H1 (cell line): ENCODE results near the gene PFKP. TPM values are rescaled to one million over a fixed set of nuclear protein-coding genes. Genes with fewer than 3 reads are reported as not detected.

ENCODE experiments used
- CTCF ChIA-PET: fragments of 300-600 bp; sonication (Branson Sonifier 250); formaldehyde crosslinking; loops from one replicate; lab custom pipeline; 2021; ENCODE audit not compliant: partially characterized antibody; lab: Charles Lee
- POLR2A ChIA-PET: fragments of 300-600 bp; sonication (Branson Sonifier 250); formaldehyde crosslinking; loops from one replicate; lab custom pipeline; 2021; ENCODE audit warnings: inconsistent platforms; ENCODE audit not compliant: partially characterized antibody; lab: Charles Lee
- DNase-seq, 2 experiments: peaks; one replicate each; pipeline versions ENCODE4 v3.0.0 to v3.0.0-alpha.2; 2010 to 2022; ENCODE audit warnings: low spot score in 2 of 2, low read depth in 1 of 2, mixed read lengths in 1 of 2
- FAIRE-seq: peaks from 2 replicates; lab custom pipeline; 2011; peaks lifted over from hg19 to GRCh38; lab: Jason Lieb, UNC
- H2AFZ ChIP-seq: 2 replicates; pipeline ENCODE4 v1.8.1; 2012; ENCODE audit warnings: low read length, inconsistent platforms
- H2AK5ac ChIP-seq: 2 replicates; pipeline ENCODE4 v1.6.1; 2013; ENCODE audit warnings: low read depth, low read length
- H2BK120ac ChIP-seq: replicated peaks from 2 replicates; pipeline ENCODE3; 2013; ENCODE audit warnings: low read depth, low read length, inconsistent platforms
- H2BK12ac ChIP-seq: 2 replicates; pipeline ENCODE4 v1.6.1; 2013; ENCODE audit warnings: low read depth, low read length
- H2BK15ac ChIP-seq: 2 replicates; pipeline ENCODE4 v1.6.1; 2013; ENCODE audit warnings: low read length
- H2BK20ac ChIP-seq: 2 replicates; pipeline ENCODE4 v1.6.1; 2013; ENCODE audit warnings: low read length
- H2BK5ac ChIP-seq: 2 replicates; pipeline ENCODE4 v1.6.1; 2013; ENCODE audit warnings: low read depth, low read length
- H3K14ac ChIP-seq: 2 replicates; pipeline ENCODE4 v1.6.1; 2013; ENCODE audit warnings: inconsistent platforms; ENCODE audit not compliant: insufficient read length
- H3K18ac ChIP-seq: 2 replicates; pipeline ENCODE4 v1.6.1; 2013; ENCODE audit warnings: low read length; ENCODE audit errors: extremely low read depth
- H3K23ac ChIP-seq: 2 replicates; pipeline ENCODE4 v1.6.1; 2013; ENCODE audit warnings: inconsistent platforms; ENCODE audit not compliant: insufficient read length
- H3K23me2 ChIP-seq: 2 replicates; pipeline ENCODE4 v1.6.1; 2013; ENCODE audit warnings: low read depth, low read length
- H3K27ac ChIP-seq: 2 replicates; pipeline ENCODE4 v1.6.1; 2011; ENCODE audit warnings: low read depth, low read length, inconsistent platforms
- H3K27me3 ChIP-seq, 4 experiments: replicated peaks in 1 of 4; 1 replicate in 1 of 4; 2 replicates in 3 of 4; pipeline versions ENCODE4 v1.6.1 to v1.8.1; 2011 to 2013; ENCODE audit warnings: low read length in 3 of 4, mild to moderate bottlenecking in 3 of 4, inconsistent platforms in 2 of 4, mixed read lengths in 2 of 4, moderate library complexity in 1 of 4; ENCODE audit not compliant: control insufficient read depth in 3 of 4, insufficient read depth in 3 of 4; ENCODE audit errors: extremely low read depth in 1 of 4
- H3K36me3 ChIP-seq, 4 experiments: 2 replicates each; pipeline versions ENCODE4 v1.6.1 to v1.8.1; 2011 to 2013; ENCODE audit warnings: mild to moderate bottlenecking in 4 of 4, low read length in 3 of 4, moderate library complexity in 2 of 4, control low read depth in 1 of 4, inconsistent platforms in 1 of 4; ENCODE audit not compliant: insufficient read depth in 4 of 4, control insufficient read depth in 2 of 4
- H3K4ac ChIP-seq: replicated peaks from 2 replicates; pipeline ENCODE3; 2013; ENCODE audit warnings: low read length, low read depth, mixed read lengths, inconsistent platforms; ENCODE audit not compliant: insufficient read length
- H3K4me1 ChIP-seq, 4 experiments: replicated peaks in 1 of 4; 1 replicate in 1 of 4; 2 replicates in 3 of 4; pipeline versions ENCODE4 v1.6.1 to v1.8.1; 2011 to 2013; ENCODE audit warnings: low read length in 3 of 4, inconsistent platforms in 2 of 4, mixed read lengths in 1 of 4; ENCODE audit not compliant: insufficient read depth in 4 of 4, control insufficient read depth in 3 of 4
- H3K4me2 ChIP-seq, 2 experiments: 2 replicates each; pipeline versions ENCODE4 v1.6.1 to v1.8.1; 2011 to 2013; ENCODE audit warnings: low read depth in 2 of 2, low read length in 2 of 2, control low read depth in 1 of 2, inconsistent platforms in 1 of 2, mild to moderate bottlenecking in 1 of 2; ENCODE audit not compliant: insufficient read depth in 1 of 2
- H3K4me3 ChIP-seq, 4 experiments: fragments of 200-600, 300-600 bp in 1 of 4; sonication (generic), shearing (Covaris generic), sonication (Bioruptor Twin) in 1 of 4; 2 replicates each; pipeline versions ENCODE4 v1.5.1 to v1.8.1; 2011 to 2016; ENCODE audit warnings: low read length in 4 of 4, low read depth in 3 of 4, control low read depth in 2 of 4, inconsistent platforms in 2 of 4, mild to moderate bottlenecking in 2 of 4, mixed read lengths in 1 of 4, moderate library complexity in 1 of 4; ENCODE audit not compliant: insufficient read depth in 2 of 4; ENCODE audit errors: extremely low read depth in 1 of 4
- H3K56ac ChIP-seq: replicated peaks from 2 replicates; pipeline ENCODE3; 2013; ENCODE audit warnings: low read depth, mild to moderate bottlenecking, mixed read lengths, low read length, inconsistent platforms; ENCODE audit not compliant: insufficient read length
- H3K79me1 ChIP-seq: 2 replicates; pipeline ENCODE4 v1.6.1; 2013; ENCODE audit warnings: low read depth, low read length, control low read depth
- H3K79me2 ChIP-seq, 2 experiments: 2 replicates each; pipeline versions ENCODE4 v1.6.1 to v1.8.1; 2012 to 2013; ENCODE audit warnings: low read length in 2 of 2, mild to moderate bottlenecking in 2 of 2, inconsistent platforms in 1 of 2; ENCODE audit not compliant: insufficient read depth in 2 of 2, control insufficient read depth in 1 of 2
- H3K9ac ChIP-seq, 4 experiments: replicated peaks in 1 of 4; 1 replicate in 1 of 4; 2 replicates in 3 of 4; pipeline versions ENCODE4 v1.6.1 to v1.8.1; 2011 to 2013; ENCODE audit warnings: low read depth in 3 of 4, low read length in 3 of 4, control low read depth in 2 of 4, mild to moderate bottlenecking in 2 of 4, moderate library complexity in 2 of 4, inconsistent platforms in 1 of 4; ENCODE audit errors: extremely low read depth in 1 of 4
- H3K9me3 ChIP-seq, 2 experiments: 2 replicates each; pipeline versions ENCODE4 v1.6.1 to v1.8.1; 2012 to 2013; ENCODE audit warnings: mild to moderate bottlenecking in 2 of 2, moderate library complexity in 2 of 2, control low read depth in 1 of 2, inconsistent platforms in 1 of 2, low read depth in 1 of 2, low read length in 1 of 2, mixed read lengths in 1 of 2; ENCODE audit not compliant: insufficient read depth in 2 of 2
- H4K20me1 ChIP-seq, 2 experiments: replicated peaks in 1 of 2; 2 replicates each; pipeline versions ENCODE3 to v1.8.1; 2011 to 2013; ENCODE audit warnings: inconsistent platforms in 2 of 2, low read length in 2 of 2, mild to moderate bottlenecking in 1 of 2; ENCODE audit not compliant: insufficient read depth in 2 of 2, control insufficient read depth in 1 of 2
- H4K5ac ChIP-seq: 2 replicates; pipeline ENCODE4 v1.6.1; 2013; ENCODE audit warnings: low read length, low read depth, mixed read lengths, inconsistent platforms; ENCODE audit not compliant: insufficient read length
- H4K8ac ChIP-seq: 2 replicates; pipeline ENCODE4 v1.8.0; 2013; ENCODE audit warnings: mild to moderate bottlenecking, moderate library complexity, low read length, inconsistent platforms; ENCODE audit not compliant: insufficient read depth; ENCODE audit errors: extremely low read depth
- H4K91ac ChIP-seq: replicated peaks from 2 replicates; pipeline ENCODE3; 2013; ENCODE audit warnings: low read length, mixed read lengths, inconsistent platforms; ENCODE audit not compliant: insufficient read length
- BACH1 ChIP-seq: IDR thresholded peaks from 2 replicates; pipeline ENCODE4 v1.6.1; 2012; ENCODE audit warnings: low read length, improper control_type of control experiment
- CBX8 ChIP-seq: fragments of 300-800, 300-1000 bp; sonication (generic); IDR thresholded peaks from 2 replicates; pipeline ENCODE4 v1.7.1; 2016; ENCODE audit warnings: low read depth, low read length, borderline replicate concordance
- CHD2 ChIP-seq: IDR thresholded peaks from 2 replicates; pipeline ENCODE4 v1.6.1; 2012; ENCODE audit warnings: low read length, improper control_type of control experiment
- GABPA ChIP-seq: IDR thresholded peaks from 2 replicates; pipeline ENCODE4 v1.6.1; 2011; ENCODE audit warnings: mild to moderate bottlenecking, low read length, moderate library complexity, borderline replicate concordance; ENCODE audit not compliant: insufficient read depth
- KDM4A ChIP-seq: IDR thresholded peaks from one replicate; pipeline ENCODE4 v1.7.1; 2012; ENCODE audit warnings: low read depth, mild to moderate bottlenecking, moderate library complexity, low read length, inconsistent platforms; ENCODE audit not compliant: severe bottlenecking
- MAX ChIP-seq: IDR thresholded peaks from 2 replicates; pipeline ENCODE4 v1.6.1; 2012; ENCODE audit warnings: inconsistent platforms
- PHF8 ChIP-seq: fragments of 200-600 bp; sonication (generic); conservative IDR thresholded peaks from 2 replicates; pipeline ENCODE4 v1.7.1; 2012; ENCODE audit warnings: low read depth, mild to moderate bottlenecking, inconsistent platforms, low read length, moderate library complexity
- POLR2A ChIP-seq, 2 experiments: IDR thresholded peaks; 1 replicate in 1 of 2; 2 replicates in 1 of 2; pipeline ENCODE4 v1.6.1; 2011; ENCODE audit warnings: low read depth in 2 of 2, low read length in 2 of 2, mild to moderate bottlenecking in 2 of 2; ENCODE audit errors: control extremely low read depth in 1 of 2
- POU5F1 ChIP-seq: IDR thresholded peaks from 2 replicates; pipeline ENCODE4 v1.6.1; 2011; ENCODE audit warnings: low read depth, mild to moderate bottlenecking, low read length, moderate library complexity
- RXRA ChIP-seq: IDR thresholded peaks from 2 replicates; pipeline ENCODE4 v1.6.1; 2011; ENCODE audit warnings: low read depth, mild to moderate bottlenecking, low read length, moderate library complexity; ENCODE audit not compliant: insufficient read depth
- SIRT6 ChIP-seq: IDR thresholded peaks from one replicate; pipeline ENCODE4 v1.7.1; 2012; ENCODE audit warnings: low read length, inconsistent platforms
- SP4 ChIP-seq: IDR thresholded peaks from 2 replicates; pipeline ENCODE4 v1.6.1; 2012; ENCODE audit warnings: low read length, inconsistent platforms
- TAF1 ChIP-seq: IDR thresholded peaks from 2 replicates; pipeline ENCODE4 v1.6.1; 2011; ENCODE audit warnings: mild to moderate bottlenecking, low read depth, low read length
- TAF7 ChIP-seq: optimal IDR thresholded peaks from 2 replicates; pipeline ENCODE3; 2011; ENCODE audit warnings: low read depth, mild to moderate bottlenecking, inconsistent platforms, low read length, moderate library complexity, borderline replicate concordance
- ZNF274 ChIP-seq: IDR thresholded peaks from 2 replicates; pipeline ENCODE4 v1.7.0; 2012; ENCODE audit warnings: low read length, borderline replicate concordance; ENCODE audit errors: extremely low read depth
- WGBS, 2 experiments: shearing (Covaris generic) in 1 of 2; methylation state at CpG; one replicate each; pipeline versions ENCODE4 v1.1.6 to v1.1.7; 2013 to 2015; ENCODE audit warnings: low lambda C conversion rate in 2 of 2, mixed read lengths in 2 of 2, inconsistent platforms in 1 of 2, low coverage in 1 of 2, missing lambda C conversion rate in 1 of 2; ENCODE audit not compliant: insufficient replicate concordance in 2 of 2, insufficient coverage in 1 of 2, insufficient read length in 1 of 2; ENCODE audit errors: extremely low coverage in 1 of 2, missing lambda C conversion rate in 1 of 2; 5-methylcytosine and 5-hydroxymethylcytosine counted together
- polyA plus RNA-seq, 7 experiments: library from polyadenylated mRNA; depleted of rRNA in 3 of 7; stranded (reverse) in 5 of 7; unstranded in 2 of 7; fragments of >200 nt in 5 of 7; fragments of 200-250 nt in 2 of 7; gene quantifications; 1 replicate in 5 of 7; 2 replicates in 1 of 7; 4 replicates in 1 of 7; pipeline versions ENCODE4 v1.2.1 to v1.2.3, GENCODE V29; 2011 to 2013; ENCODE audit warnings: missing spikeins in 2 of 7, mixed read lengths in 2 of 7
- total RNA-seq: library from RNA; stranded (reverse); fragmentation: NEBNext Ultra II Directional; extraction: Animal tissue kit (Norgen Biotek cat#: 25700); gene quantifications from 2 replicates; pipeline ENCODE4 v1.2.1, GENCODE V29; 2021

PFKP gene
- total and polyA plus RNA-seq, 2 of the 8 experiments (the other 6 are each of a cell fraction or from before 2014, with no cell fraction given): 51.2 to 128 TPM

GRCh38 chr10:3064423-3064822, 2.9 kb upstream of the PFKP start:
- Histone ChIP-seq H2AFZ (no peak overlapping the region), H3K27me3 (peaks cover 0 to 15% (median 12%) of the 10 kb centered on the region in 4 experiments; a peak in 6 of 7 replicates), H3K4me2 (no peak overlapping the region), H3K79me2 (peaks cover 3 to 7% of the 10 kb centered on the region in 2 experiments; a peak in 3 of 4 replicates), H3K79me1 (peaks cover 2% of the 10 kb centered on the region; the same call in 1 of the 2 replicates), H2BK20ac (no peak overlapping the region), H3K27ac (no peak overlapping the region), H2BK15ac (no peak overlapping the region), H2BK5ac (no peak overlapping the region), H3K18ac (no peak overlapping the region), H3K4me1 (peaks cover 0 to 8% (median 3%) of the 10 kb centered on the region in 4 experiments; a peak in 2 of 7 replicates), H3K23me2 (peaks cover 18% of the 10 kb centered on the region; the same call in 1 of the 2 replicates), H3K4me3 (no peak overlapping the region), H3K4ac (no peak overlapping the region), H2BK120ac (no peak overlapping the region), H3K56ac (no peak overlapping the region), H3K9ac (no peak overlapping the region), H3K23ac (no peak overlapping the region), H4K91ac (peak overlapping the region; percentile 10), H2BK12ac (no peak overlapping the region), H2AK5ac (no peak overlapping the region), H3K9me3 (no peaks in the 10 kb centered on the region), H3K14ac (no peak overlapping the region), H4K20me1 (no peaks in the 10 kb centered on the region), H4K8ac (no peak overlapping the region), H4K5ac (no peak overlapping the region), H3K36me3 (peaks cover 0 to 3% (median 0%) of the 10 kb centered on the region in 4 experiments; a peak in 1 of 8 replicates)
- 97% methylated on average over 2 of the region's 2 CpGs; no CpG with 5 or more reads in 1 of the 2 experiments for WGBS, 2 experiments
- DNase-seq (no peak), FAIRE-seq (no peak)
- CTCF ChIA-PET: interaction anchor here (0.6 kb wide), 1 partner anchor 139 kb away, joined by 3 read pairs; no protein-coding TSS in a partner anchor
- POLR2A ChIA-PET: interaction anchor here (0.7 to 1.7 kb wide), 3 partner anchors 10 to 75 kb away, joined by 3 to 5 read pairs (median 3); no protein-coding TSS in a partner anchor
- no peak for TF ChIP-seq MAX
- TF ChIP-seq PHF8: no peak
- TF ChIP-seq KDM4A: no peak
- no peak for TF ChIP-seq RXRA
- no peak for TF ChIP-seq TAF1
- TF ChIP-seq SP4: no peak
- no peak for TF ChIP-seq POU5F1
- no peak for TF ChIP-seq TAF7
- TF ChIP-seq CHD2: no peak
- no peak for TF ChIP-seq GABPA
- TF ChIP-seq ZNF274: no peak
- TF ChIP-seq CBX8: no peak
- no peak for TF ChIP-seq POLR2A (IDR thresholded peaks at IDR 0.05; ENCODE audit: control extremely low read depth in 1 of 2, low read depth in 2 of 2, low read length in 2 of 2)
- TF ChIP-seq SIRT6: no peak
- no peak for TF ChIP-seq BACH1
